DMS153 treated with DMSO at 0.1 percent for 48 hours (cell line): ENCODE measurements around the gene TMEM250.

Source experiments
- DNase-seq: peaks from one replicate; lab custom pipeline; 2025; ENCODE audit not compliant: unreplicated experiment; lab: John Stamatoyannopoulos, UW

The TMEM250 gene

GRCh38 chr9:136096505-136097001, 22.1 kb downstream of the TMEM250 start:
- no peak for DNase-seq

GRCh38 chr9:136095070-136096058, 23.3 kb downstream of the TMEM250 start, which contains the start of gene NACC2:
Gene NACC2, minus strand, starts transcription at chr9:136095289. Its CDS starts 44,768 bp downstream, at chr9:136050521.
- DNase-seq = no peak

GRCh38 chr9:136093995-136094881, 24.4 kb downstream of the TMEM250 start:
- no peak for DNase-seq

GRCh38 chr9:136093346-136093986, 25.2 kb downstream of the TMEM250 start:
- no peak for DNase-seq

GRCh38 chr9:136092741-136093140, 25.9 kb downstream of the TMEM250 start:
- DNase-seq = no peak

GRCh38 chr9:136092353-136092650, 26.4 kb downstream of the TMEM250 start:
- DNase-seq = no peak

- no peak for DNase-seq
Measured at GRCh38 chr9:136091582-136092352, 26.9 kb downstream of the TMEM250 start.

GRCh38 chr9:136090768-136091581, 27.7 kb downstream of the TMEM250 start:
- DNase-seq = no peak

- DNase-seq = no peak
Measured at GRCh38 chr9:136090056-136090735, 28.5 kb downstream of the TMEM250 start.

GRCh38 chr9:136089697-136090045, 29.0 kb downstream of the TMEM250 start:
- DNase-seq = no peak

- DNase-seq = no peak
Measured at GRCh38 chr9:136088939-136089696, 29.6 kb downstream of the TMEM250 start.

- no peak for DNase-seq
Measured at GRCh38 chr9:136088481-136088938, 30.2 kb downstream of the TMEM250 start.

GRCh38 chr9:136087741-136088480, 30.8 kb downstream of the TMEM250 start:
- DNase-seq = no peak

GRCh38 chr9:136086951-136087740, 31.5 kb downstream of the TMEM250 start:
- DNase-seq = no peak

GRCh38 chr9:136086213-136086881, 32.3 kb downstream of the TMEM250 start:
- DNase-seq = no peak

- no peak for DNase-seq
Measured at GRCh38 chr9:136085815-136086212, 32.9 kb downstream of the TMEM250 start.
